OCI-LY7 (cell line): ENCODE results near the gene ATP6V1D. TPM values are rescaled to one million over a fixed set of nuclear protein-coding genes. Genes with fewer than 3 reads are reported as not detected.
"Not testable (repeated sequence)": the region's sequence is repeated elsewhere in the genome, so short reads cannot be mapped to it uniquely, and the experiment has no call there.

Experiments used
- BruUV-seq: library from RNA; stranded (reverse); fragments of 400-500 nt; replicated peaks from 2 replicates; lab custom pipeline; 2021; lab: Mats Ljungman, UMichigan
- CTCF ChIA-PET: fragments of 300-600 bp; sonication (Branson Sonifier 250); formaldehyde crosslinking; loops from one replicate; lab custom pipeline; 2022; ENCODE audit warnings: antibody characterized with exemption; ENCODE audit not compliant: unreplicated experiment; lab: Charles Lee
- POLR2A ChIA-PET: fragments of 300-600 bp; sonication (Branson Sonifier 250); formaldehyde crosslinking; loops from one replicate; lab custom pipeline; 2022; ENCODE audit warnings: antibody characterized with exemption; lab: Charles Lee
- DNase-seq: peaks from one replicate; pipeline ENCODE4 v3.0.0-alpha.2; 2015; ENCODE audit warnings: low spot score
- H2AFZ ChIP-seq: fragments of 200-600 bp; sonication (generic), shearing (Covaris generic); 2 replicates; pipeline ENCODE4 v1.6.1; 2014; ENCODE audit warnings: mild to moderate bottlenecking, antibody characterized with exemption, low read length, moderate library complexity
- H3K27ac ChIP-seq: fragments of 200-600 bp; sonication (generic); 2 replicates; pipeline ENCODE4 v1.5.1; 2014; ENCODE audit warnings: mixed run types, low read depth, mild to moderate bottlenecking, moderate library complexity, low read length, inconsistent platforms; ENCODE audit not compliant: poor library complexity, severe bottlenecking
- H3K36me3 ChIP-seq: fragments of 200-600 bp; sonication (generic); 2 replicates; pipeline ENCODE4 v1.6.1; 2014; ENCODE audit warnings: mild to moderate bottlenecking, antibody characterized with exemption, low read length, moderate library complexity, mixed read lengths; ENCODE audit not compliant: insufficient read depth
- H3K4me1 ChIP-seq: fragments of 200-600 bp; sonication (generic); 2 replicates; pipeline ENCODE4 v1.5.1; 2014; ENCODE audit warnings: mild to moderate bottlenecking, low read length; ENCODE audit not compliant: insufficient read depth, poor library complexity, severe bottlenecking
- H3K4me2 ChIP-seq: fragments of 200-600 bp; sonication (generic); 2 replicates; pipeline ENCODE4 v1.6.1; 2014; ENCODE audit warnings: mild to moderate bottlenecking, low read length
- H3K4me3 ChIP-seq: fragments of 200-600 bp; sonication (generic); 2 replicates; pipeline ENCODE4 v1.5.1; 2014; ENCODE audit warnings: mild to moderate bottlenecking, low read depth, low read length; ENCODE audit not compliant: poor library complexity, severe bottlenecking
- H3K79me2 ChIP-seq: fragments of 200-600 bp; sonication (generic); 2 replicates; pipeline ENCODE4 v1.6.1; 2016; ENCODE audit warnings: low read depth, mild to moderate bottlenecking, low read length, moderate library complexity, mixed read lengths; ENCODE audit not compliant: insufficient read depth
- H3K9me2 ChIP-seq: fragments of 200-600 bp; sonication (generic); 2 replicates; pipeline ENCODE4 v1.6.1; 2016; ENCODE audit warnings: mild to moderate bottlenecking, low read length, mixed read lengths; ENCODE audit not compliant: insufficient read depth
- H3K9me3 ChIP-seq: fragments of 200-600 bp; sonication (generic); 2 replicates; pipeline ENCODE4 v1.6.1; 2014; ENCODE audit warnings: mild to moderate bottlenecking, mixed run types, low read length, mixed read lengths
- H4K20me1 ChIP-seq: fragments of 200-600 bp; sonication (generic); 2 replicates; pipeline ENCODE4 v1.6.1; 2014; ENCODE audit warnings: mild to moderate bottlenecking, antibody characterized with exemption, low read length, moderate library complexity, mixed read lengths; ENCODE audit not compliant: insufficient read depth
- CTCF ChIP-seq: fragments of 200-600 bp; sonication (generic); conservative IDR thresholded peaks from 2 replicates; pipeline ENCODE4 v1.5.1; 2014; ENCODE audit warnings: mild to moderate bottlenecking, antibody characterized with exemption, low read length, moderate library complexity, mixed read lengths
- EZH2phosphoT487 ChIP-seq: fragments of 200-600 bp; sonication (generic); IDR thresholded peaks from 2 replicates; pipeline ENCODE4 v1.6.1; 2018; ENCODE audit warnings: low read depth, borderline replicate concordance, mild to moderate bottlenecking, mixed run types, antibody characterized with exemption, low read length, moderate library complexity, mixed read lengths
- intact Hi-C: fragments of 100-400 bp; cut with micrococcal nuclease; formaldehyde crosslinking; loops from one replicate; pipeline ENCODE4 v1.10.0; 2022; ENCODE audit not compliant: unreplicated experiment
- total RNA-seq, 2 experiments: library from RNA; depleted of rRNA in 1 of 2; stranded (reverse); fragments of >200 nt in 1 of 2; shearing (Covaris generic) in 1 of 2; gene quantifications; 2 replicates each; pipeline ENCODE4 v1.2.3, GENCODE V29; 2014 to 2022

The ATP6V1D gene
- total RNA-seq, 2 experiments from 2014 or later = 33.5 to 39.0 TPM

- CTCF ChIA-PET = no interaction called here
- H3K27ac ChIP-seq = no peak overlapping the region
- H3K4me1 ChIP-seq = no peaks in the 10 kb centered on the region
- H3K4me3 ChIP-seq = no peak overlapping the region
- no peaks in the 10 kb centered on the region for H4K20me1 ChIP-seq
- H3K36me3 ChIP-seq = peaks cover 58% of the 10 kb centered on the region
- no TSS peak for BruUV-seq
- H3K4me2 ChIP-seq = no peak overlapping the region
- H3K79me2 ChIP-seq = no peaks in the 10 kb centered on the region
- intact Hi-C loops = no loop called here
- H2AFZ ChIP-seq = no peak overlapping the region
- DNase-seq = no peak
- POLR2A ChIA-PET = interaction anchor here (0.6 kb wide), 1 partner anchor 87 kb away, joined by 3 read pairs; no protein-coding TSS in a partner anchor
- TF ChIP-seq EZH2phosphoT487 (no peak), CTCF (no peak)
- H3K9me3 ChIP-seq = no peaks in the 10 kb centered on the region
- no peaks in the 10 kb centered on the region for H3K9me2 ChIP-seq
Observed at GRCh38 chr14:67343601-67344230, 15.9 kb downstream of the ATP6V1D start.

GRCh38 chr14:67341231-67341630 lies 18.4 kb downstream of the ATP6V1D start:
- peaks cover 64% of the 10 kb centered on the region for H3K36me3 ChIP-seq
- H3K27ac ChIP-seq, H3K79me2 ChIP-seq, POLR2A ChIA-PET, H2AFZ ChIP-seq, CTCF ChIA-PET, H3K9me2 ChIP-seq, H3K9me3 ChIP-seq, H3K4me1 ChIP-seq, H4K20me1 ChIP-seq, H3K4me3 ChIP-seq, BruUV-seq, H3K4me2 ChIP-seq, DNase-seq, intact Hi-C loops: not testable (repeated sequence)

GRCh38 chr14:67335781-67336180 lies 23.8 kb downstream of the ATP6V1D start:
- intact Hi-C loops = loop anchor here (5.0 kb wide), 1 partner anchor 168 kb away; no protein-coding TSS in a partner anchor
- no peak overlapping the region for H2AFZ ChIP-seq
- no peaks in the 10 kb centered on the region for H3K79me2 ChIP-seq
- peak; percentile 76 for TF ChIP-seq CTCF
- no peak for TF ChIP-seq EZH2phosphoT487
- CTCF ChIA-PET = no interaction called here
- no peak overlapping the region for H3K27ac ChIP-seq
- no peaks in the 10 kb centered on the region for H4K20me1 ChIP-seq
- H3K4me2 ChIP-seq = no peak overlapping the region
- H3K36me3 ChIP-seq = peaks cover 88% of the 10 kb centered on the region
- BruUV-seq = no TSS peak
- peak; percentile 34 for DNase-seq
- no peaks in the 10 kb centered on the region for H3K9me3 ChIP-seq
- POLR2A ChIA-PET = no interaction called here
- no peak overlapping the region for H3K4me3 ChIP-seq
- no peaks in the 10 kb centered on the region for H3K4me1 ChIP-seq
- no peaks in the 10 kb centered on the region for H3K9me2 ChIP-seq
